A673 (cell line): ENCODE measurements around the gene UBE2Q1. TPM values are rescaled to one million over a fixed set of nuclear protein-coding genes. Genes with fewer than 3 reads are reported as not detected.
A peak's percentile ranks its signal among the peaks of the same experiment; 100 is the strongest.

Experiments used
- BruUV-seq: library from RNA; stranded (reverse); fragments of 400-500 nt; replicated peaks from 2 replicates; lab custom pipeline; 2021; lab: Mats Ljungman, UMichigan
- CTCF ChIA-PET: fragments of 300-600 bp; sonication (Branson Sonifier 250); formaldehyde crosslinking; loops from one replicate; lab custom pipeline; 2022; ENCODE audit warnings: antibody characterized with exemption; lab: Charles Lee
- POLR2A ChIA-PET: fragments of 300-600 bp; sonication (Branson Sonifier 250); formaldehyde crosslinking; loops from one replicate; lab custom pipeline; 2022; ENCODE audit warnings: antibody characterized with exemption; ENCODE audit not compliant: low non-redundant PET; lab: Charles Lee
- DNase-seq: peaks from one replicate; pipeline ENCODE4 v3.0.0-alpha.2; 2015; ENCODE audit warnings: low spot score
- H3K27ac ChIP-seq: fragments of 200-600 bp; sonication (generic); 2 replicates; pipeline ENCODE4 v1.5.1; 2016; ENCODE audit warnings: mixed run types, low read depth, mild to moderate bottlenecking, mixed read lengths, antibody characterized with exemption, low read length; ENCODE audit not compliant: poor library complexity, severe bottlenecking
- H3K27me3 ChIP-seq: fragments of 200-600 bp; sonication (generic); replicated peaks from 2 replicates; pipeline ENCODE4 v1.6.1; 2017; ENCODE audit warnings: mixed run types, low read depth, mild to moderate bottlenecking, mixed read lengths, antibody characterized with exemption, low read length; ENCODE audit not compliant: insufficient read depth, poor library complexity
- H3K36me3 ChIP-seq: fragments of 200-600 bp; sonication (generic); 2 replicates; pipeline ENCODE4 v1.6.1; 2016; ENCODE audit warnings: mixed run types, mild to moderate bottlenecking, mixed read lengths, antibody characterized with exemption, low read length; ENCODE audit not compliant: insufficient read depth, poor library complexity, severe bottlenecking
- H3K4me1 ChIP-seq: fragments of 200-600 bp; sonication (generic); 2 replicates; pipeline ENCODE4 v1.6.1; 2017; ENCODE audit warnings: mixed run types, mild to moderate bottlenecking, mixed read lengths, antibody characterized with exemption, low read length; ENCODE audit not compliant: insufficient read depth, poor library complexity, severe bottlenecking
- H3K4me3 ChIP-seq: fragments of 200-600 bp; sonication (generic); 2 replicates; pipeline ENCODE4 v1.5.1; 2016; ENCODE audit warnings: low read depth, mixed run types, mild to moderate bottlenecking, mixed read lengths, low read length; ENCODE audit not compliant: poor library complexity, severe bottlenecking
- H3K9me3 ChIP-seq: fragments of 200-600 bp; sonication (generic); 2 replicates; pipeline ENCODE4 v1.6.1; 2016; ENCODE audit warnings: mixed run types, low read depth, mild to moderate bottlenecking, mixed read lengths, antibody characterized with exemption, low read length; ENCODE audit not compliant: poor library complexity, severe bottlenecking
- EZH2 ChIP-seq: fragments of 200-600 bp; sonication (generic); IDR thresholded peaks from 2 replicates; pipeline ENCODE4 v1.6.1; 2017; ENCODE audit warnings: borderline replicate concordance, low read depth, mild to moderate bottlenecking, mixed read lengths, antibody characterized with exemption, low read length; ENCODE audit not compliant: poor library complexity, severe bottlenecking
- intact Hi-C: fragments of 100-400 bp; cut with micrococcal nuclease; formaldehyde crosslinking; loops from one replicate; pipeline ENCODE4 v1.10.0; 2022; ENCODE audit not compliant: unreplicated experiment
- total RNA-seq: library from RNA; stranded (reverse); gene quantifications from 2 replicates; pipeline ENCODE4 v1.2.3, GENCODE V29; 2021
- TF ChIP-seq, protein P1 (sequence below): fragments of 300-800, 200-600 bp; sonication (generic); conservative IDR thresholded peaks from 2 replicates; pipeline ENCODE4 v1.5.1; 2017; ENCODE audit warnings: low read depth, mild to moderate bottlenecking, antibody characterized with exemption, low read length, moderate library complexity, mixed read lengths

Gene UBE2Q1
- total RNA-seq, 1 experiment from 2014 or later = 84.5 TPM

DNA sequence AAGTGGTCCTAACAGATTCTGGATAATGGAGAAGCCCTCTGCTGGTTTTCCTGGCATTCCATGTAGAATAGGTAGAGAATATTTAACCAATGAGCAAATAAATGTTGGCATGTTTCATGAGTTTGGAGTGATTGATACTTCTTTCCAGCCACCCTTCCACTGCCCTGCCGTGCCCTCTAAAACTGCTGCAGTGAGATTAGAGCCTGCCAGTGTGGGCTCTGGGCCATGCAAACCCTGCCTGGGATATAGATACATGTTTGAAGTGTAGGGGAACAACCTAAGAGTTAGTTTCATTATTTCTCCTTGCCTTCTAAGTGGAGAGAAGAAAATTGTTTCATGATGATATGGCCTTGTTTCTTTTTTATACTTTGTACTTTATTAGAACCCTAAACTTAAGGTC is 10.4 kb downstream of the UBE2Q1 start:
- TF ChIP-seq, protein P1, sequence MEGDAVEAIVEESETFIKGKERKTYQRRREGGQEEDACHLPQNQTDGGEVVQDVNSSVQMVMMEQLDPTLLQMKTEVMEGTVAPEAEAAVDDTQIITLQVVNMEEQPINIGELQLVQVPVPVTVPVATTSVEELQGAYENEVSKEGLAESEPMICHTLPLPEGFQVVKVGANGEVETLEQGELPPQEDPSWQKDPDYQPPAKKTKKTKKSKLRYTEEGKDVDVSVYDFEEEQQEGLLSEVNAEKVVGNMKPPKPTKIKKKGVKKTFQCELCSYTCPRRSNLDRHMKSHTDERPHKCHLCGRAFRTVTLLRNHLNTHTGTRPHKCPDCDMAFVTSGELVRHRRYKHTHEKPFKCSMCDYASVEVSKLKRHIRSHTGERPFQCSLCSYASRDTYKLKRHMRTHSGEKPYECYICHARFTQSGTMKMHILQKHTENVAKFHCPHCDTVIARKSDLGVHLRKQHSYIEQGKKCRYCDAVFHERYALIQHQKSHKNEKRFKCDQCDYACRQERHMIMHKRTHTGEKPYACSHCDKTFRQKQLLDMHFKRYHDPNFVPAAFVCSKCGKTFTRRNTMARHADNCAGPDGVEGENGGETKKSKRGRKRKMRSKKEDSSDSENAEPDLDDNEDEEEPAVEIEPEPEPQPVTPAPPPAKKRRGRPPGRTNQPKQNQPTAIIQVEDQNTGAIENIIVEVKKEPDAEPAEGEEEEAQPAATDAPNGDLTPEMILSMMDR = no peak
- no peak for TF ChIP-seq EZH2
- H3K36me3 ChIP-seq = peaks cover 42% of the 10 kb centered on the region
- no TSS peak for BruUV-seq
- ChIA-PET POLR2A (no interaction called here), CTCF (no interaction called here)
- H3K4me1 ChIP-seq = no peaks in the 10 kb centered on the region
- no peak overlapping the region for H3K4me3 ChIP-seq
- H3K27me3 ChIP-seq = no peaks in the 10 kb centered on the region
- no peak overlapping the region for H3K27ac ChIP-seq
- intact Hi-C loops = no loop called here
- no peak for DNase-seq
- H3K9me3 ChIP-seq = no peaks in the 10 kb centered on the region

DNA sequence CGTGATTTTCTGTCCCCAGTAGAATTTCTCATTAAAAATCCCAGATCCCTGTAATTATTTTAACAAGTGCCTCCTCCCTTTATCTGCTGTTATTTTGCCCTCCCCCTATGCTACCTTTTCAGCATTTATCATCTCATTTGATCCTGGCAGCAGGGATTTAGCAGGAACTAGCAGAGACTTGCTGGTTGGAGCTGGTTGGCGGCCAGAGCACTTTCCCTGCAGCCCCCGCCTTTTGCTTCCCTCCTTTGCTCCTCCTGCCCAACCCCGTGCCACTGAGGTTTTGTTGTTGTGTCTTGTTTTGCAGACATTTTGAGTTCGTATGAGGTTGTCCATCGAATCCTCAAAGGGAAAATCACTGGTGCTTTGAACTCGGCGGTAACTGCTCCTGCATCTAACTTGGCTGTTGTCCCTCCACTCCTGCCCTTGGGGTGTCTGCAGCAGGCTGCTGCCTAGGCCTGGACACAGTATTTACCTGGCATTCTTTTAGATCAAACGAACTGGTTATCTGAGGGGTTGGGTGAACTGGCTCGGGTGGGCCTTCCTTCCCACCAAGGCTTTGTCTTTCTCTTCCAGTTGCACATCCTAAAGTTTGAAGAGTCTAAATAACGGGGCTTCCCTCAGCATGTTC is 11.2 kb downstream of the UBE2Q1 start:
- POLR2A ChIA-PET = no interaction called here
- Histone ChIP-seq H3K36me3 (peaks cover 34% of the 10 kb centered on the region), H3K4me1 (no peaks in the 10 kb centered on the region), H3K9me3 (no peaks in the 10 kb centered on the region), H3K4me3 (no peak overlapping the region), H3K27me3 (no peaks in the 10 kb centered on the region), H3K27ac (no peak overlapping the region)
- intact Hi-C loops = loop anchor here (2.0 kb wide), 1 partner anchor 62 kb away; no protein-coding TSS in a partner anchor
- CTCF ChIA-PET = interaction anchor here (0.5 to 1.1 kb wide), 10 partner anchors 12 to 466 kb away, joined by 3 to 10 read pairs (median 5); no protein-coding TSS in a partner anchor
- TF ChIP-seq, protein P1 = no peak
- no peak for TF ChIP-seq EZH2
- DNase-seq = no peak
- no TSS peak for BruUV-seq

DNA sequence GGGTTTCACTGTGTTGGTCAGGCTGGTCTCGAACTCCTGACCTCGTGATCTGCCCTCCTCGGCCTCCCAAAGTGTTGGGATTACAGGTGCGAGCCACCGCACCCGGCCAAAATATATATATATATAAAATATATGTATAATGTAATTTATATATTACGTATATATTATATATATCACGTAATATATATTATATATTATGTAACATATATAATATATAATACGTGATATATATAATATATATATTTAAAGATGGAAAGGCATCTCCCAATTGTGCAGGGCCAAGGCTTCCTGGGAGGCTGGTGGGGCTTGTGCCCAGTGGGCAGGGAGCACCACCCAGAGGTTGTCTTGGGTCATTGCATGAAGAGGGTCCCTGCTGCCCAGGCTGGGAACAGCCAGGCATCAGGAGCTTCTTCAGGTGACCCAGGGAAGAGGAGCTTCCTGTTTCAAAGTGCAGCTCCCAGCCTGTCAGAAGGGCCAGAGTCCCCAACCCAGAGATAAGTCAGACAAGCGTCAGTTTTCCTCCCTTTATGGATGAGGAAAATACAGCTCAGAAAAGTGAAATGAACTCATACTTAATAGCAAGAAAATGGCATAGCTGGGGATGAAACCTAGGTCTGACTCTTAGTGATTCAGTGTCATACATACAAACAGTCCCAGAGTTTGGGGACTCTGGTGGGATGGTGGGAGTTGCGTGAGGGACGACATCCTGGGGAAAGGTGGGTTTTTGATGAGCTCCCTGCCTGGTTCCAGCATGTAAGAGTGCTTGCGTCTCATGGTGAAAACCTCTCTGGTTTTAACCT is 12.0 kb downstream of the UBE2Q1 start:
- H3K27me3 ChIP-seq = peaks cover 3% of the 10 kb centered on the region
- no TSS peak for BruUV-seq
- no peak for TF ChIP-seq EZH2
- TF ChIP-seq, protein P1 = peak; percentile 71
- H3K9me3 ChIP-seq = no peaks in the 10 kb centered on the region
- ChIA-PET CTCF (interaction anchor here (0.5 to 1.1 kb wide), 10 partner anchors 11 to 466 kb away, joined by 3 to 10 read pairs (median 5); no protein-coding TSS in a partner anchor), POLR2A (no interaction called here)
- H3K4me1 ChIP-seq = no peaks in the 10 kb centered on the region
- H3K36me3 ChIP-seq = peaks cover 26% of the 10 kb centered on the region
- peak; percentile 77 for DNase-seq
- H3K27ac ChIP-seq = no peak overlapping the region
- H3K4me3 ChIP-seq = no peak overlapping the region
- intact Hi-C loops = loop anchor here (2.0 kb wide), 1 partner anchor 62 kb away; no protein-coding TSS in a partner anchor
